Neural crest cell (in vitro differentiated cells): ENCODE results near the gene ADGRG1. TPM values are rescaled to one million over a fixed set of nuclear protein-coding genes. Genes with fewer than 3 reads are reported as not detected.

ENCODE experiments used
- DNase-seq: peaks from one replicate; pipeline ENCODE4 v3.0.0; 2021; ENCODE audit warnings: low read depth, mixed read lengths, low spot score
- H3K27ac Mint-ChIP-seq: one replicate; pipeline ENCODE4 v1.8.0; 2021; ENCODE audit warnings: mild to moderate bottlenecking, mixed read lengths; ENCODE audit not compliant: unreplicated experiment
- H3K27me3 Mint-ChIP-seq: 2 replicates; pipeline ENCODE4 v1.8.0; 2021; ENCODE audit warnings: low read depth, mild to moderate bottlenecking, mixed read lengths
- H3K36me3 Mint-ChIP-seq: 2 replicates; pipeline ENCODE4 v1.8.0; 2021; ENCODE audit warnings: low read depth, mild to moderate bottlenecking, mixed read lengths
- H3K4me1 Mint-ChIP-seq: 2 replicates; pipeline ENCODE4 v1.8.0; 2021; ENCODE audit warnings: mixed read lengths
- H3K4me3 Mint-ChIP-seq: one replicate; pipeline ENCODE4 v1.8.0; 2021; ENCODE audit warnings: mild to moderate bottlenecking, mixed read lengths
- H3K9me3 Mint-ChIP-seq: 2 replicates; pipeline ENCODE4 v1.8.0; 2021; ENCODE audit warnings: mixed read lengths
- total RNA-seq: library from RNA; stranded (reverse); gene quantifications from 2 replicates; pipeline ENCODE4 v1.2.1, GENCODE V29; 2021
- TF ChIP-seq, protein P1 (sequence below): fragments of 200-600 bp; sonication (generic); conservative IDR thresholded peaks from 2 replicates; pipeline ENCODE4 v1.5.0; 2021; ENCODE audit warnings: antibody characterized with exemption, mild to moderate bottlenecking

ADGRG1 gene
- total RNA-seq, 1 donor from 2014 or later = 58.5 TPM

DNA sequence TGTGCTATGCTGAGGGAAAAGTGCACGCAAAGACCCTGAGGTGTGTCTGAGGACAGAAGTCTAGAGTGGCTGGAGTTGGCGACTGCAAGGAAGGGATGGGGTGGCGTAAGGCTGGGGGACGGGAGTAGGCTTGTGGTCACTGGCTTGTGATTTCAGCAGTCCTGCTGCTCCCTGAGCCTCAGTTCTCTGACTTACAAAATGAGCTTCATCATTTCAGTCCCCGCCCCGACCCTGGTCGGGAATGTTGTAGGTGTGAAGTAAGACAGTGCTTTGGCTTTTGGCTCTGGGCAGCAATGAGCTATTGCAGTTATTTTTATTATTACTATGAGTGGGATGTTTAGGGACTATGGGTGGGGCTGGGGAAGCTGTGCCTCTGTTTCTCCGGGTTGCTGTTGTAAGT lies 8.6 kb downstream of the ADGRG1 start:
- H3K27me3 Mint-ChIP-seq = no peaks in the 10 kb centered on the region
- peak overlapping the region; percentile 97 for H3K27ac Mint-ChIP-seq
- DNase-seq = no peak
- H3K9me3 Mint-ChIP-seq = no peaks in the 10 kb centered on the region
- TF ChIP-seq, protein P1, sequence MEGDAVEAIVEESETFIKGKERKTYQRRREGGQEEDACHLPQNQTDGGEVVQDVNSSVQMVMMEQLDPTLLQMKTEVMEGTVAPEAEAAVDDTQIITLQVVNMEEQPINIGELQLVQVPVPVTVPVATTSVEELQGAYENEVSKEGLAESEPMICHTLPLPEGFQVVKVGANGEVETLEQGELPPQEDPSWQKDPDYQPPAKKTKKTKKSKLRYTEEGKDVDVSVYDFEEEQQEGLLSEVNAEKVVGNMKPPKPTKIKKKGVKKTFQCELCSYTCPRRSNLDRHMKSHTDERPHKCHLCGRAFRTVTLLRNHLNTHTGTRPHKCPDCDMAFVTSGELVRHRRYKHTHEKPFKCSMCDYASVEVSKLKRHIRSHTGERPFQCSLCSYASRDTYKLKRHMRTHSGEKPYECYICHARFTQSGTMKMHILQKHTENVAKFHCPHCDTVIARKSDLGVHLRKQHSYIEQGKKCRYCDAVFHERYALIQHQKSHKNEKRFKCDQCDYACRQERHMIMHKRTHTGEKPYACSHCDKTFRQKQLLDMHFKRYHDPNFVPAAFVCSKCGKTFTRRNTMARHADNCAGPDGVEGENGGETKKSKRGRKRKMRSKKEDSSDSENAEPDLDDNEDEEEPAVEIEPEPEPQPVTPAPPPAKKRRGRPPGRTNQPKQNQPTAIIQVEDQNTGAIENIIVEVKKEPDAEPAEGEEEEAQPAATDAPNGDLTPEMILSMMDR = no peak
- peaks cover 62% of the 10 kb centered on the region for H3K4me1 Mint-ChIP-seq
- no peaks in the 10 kb centered on the region for H3K36me3 Mint-ChIP-seq
- H3K4me3 Mint-ChIP-seq = peak overlapping the region; percentile 77

DNA sequence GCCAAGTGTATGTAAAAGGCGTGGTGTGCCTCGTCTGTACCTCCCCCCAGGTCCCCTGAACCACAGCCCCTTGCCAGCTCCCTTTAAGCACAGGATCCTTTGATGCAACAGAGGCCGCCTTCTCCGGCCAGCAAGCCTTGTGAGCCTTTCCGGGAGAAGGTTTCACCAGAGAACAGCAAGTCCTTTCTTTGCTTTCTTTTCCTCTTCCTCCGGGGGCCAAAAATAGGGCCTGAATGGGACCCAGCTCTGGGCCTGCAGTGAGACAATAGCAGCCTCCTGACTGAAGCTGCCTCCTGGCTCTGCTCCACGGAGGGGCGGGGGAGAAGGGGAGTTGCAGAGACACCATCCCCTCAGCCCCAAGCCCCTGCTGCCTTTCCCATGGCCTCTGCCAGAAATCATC lies 9.0 kb downstream of the ADGRG1 start:
- Mint-ChIP-seq H3K4me1 (peaks cover 63% of the 10 kb centered on the region), H3K4me3 (peak overlapping the region; percentile 77), H3K36me3 (no peaks in the 10 kb centered on the region), H3K27me3 (no peaks in the 10 kb centered on the region), H3K27ac (peak overlapping the region; percentile 97), H3K9me3 (no peaks in the 10 kb centered on the region)
- TF ChIP-seq, protein P1 = no peak
- DNase-seq = peak; percentile 58

DNA sequence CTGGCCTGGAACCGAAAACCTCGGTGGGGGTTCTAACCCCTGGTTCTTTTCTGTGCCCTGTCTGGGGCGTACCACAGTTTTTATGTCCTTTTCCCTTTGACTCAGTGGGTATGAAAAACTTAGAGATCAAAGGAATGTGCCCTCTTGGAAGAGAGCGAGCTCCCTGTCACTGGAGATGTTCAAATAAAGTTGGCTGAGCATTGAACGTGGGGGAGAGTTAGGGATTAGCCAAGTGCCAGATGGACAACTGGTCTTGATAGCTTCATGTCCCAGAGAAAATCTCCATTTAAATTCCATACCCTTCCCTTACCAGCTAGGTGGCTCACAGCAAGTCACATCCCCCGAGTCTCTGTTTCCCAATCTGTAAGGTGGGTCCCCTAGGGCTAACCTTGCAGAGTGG lies 9.5 kb downstream of the ADGRG1 start:
- H3K4me3 Mint-ChIP-seq = peak overlapping the region; percentile 77
- no peaks in the 10 kb centered on the region for H3K36me3 Mint-ChIP-seq
- TF ChIP-seq, protein P1 = no peak
- peaks cover 66% of the 10 kb centered on the region for H3K4me1 Mint-ChIP-seq
- DNase-seq = no peak
- H3K9me3 Mint-ChIP-seq = no peaks in the 10 kb centered on the region
- no peaks in the 10 kb centered on the region for H3K27me3 Mint-ChIP-seq
- H3K27ac Mint-ChIP-seq = peak overlapping the region; percentile 97

DNA sequence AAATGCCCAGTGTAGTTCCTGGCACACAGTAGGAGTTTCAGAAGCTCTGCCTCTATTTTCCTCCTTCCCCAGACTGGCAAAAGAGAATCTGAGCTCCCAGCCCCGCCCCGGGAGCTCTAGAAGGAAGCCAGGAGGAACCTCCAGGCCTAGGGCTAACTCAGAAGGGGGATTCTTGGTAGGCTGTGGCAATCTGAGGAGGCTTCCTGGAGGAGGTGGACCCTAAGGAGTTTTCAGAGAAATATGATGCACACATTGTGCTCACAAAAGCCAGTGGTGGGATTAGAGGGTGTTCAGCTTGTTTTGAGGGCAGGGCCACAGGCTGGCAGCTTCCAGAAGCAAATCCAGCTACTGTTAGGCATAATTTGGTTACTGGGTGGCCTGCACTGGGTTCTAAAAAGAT lies 10.0 kb downstream of the ADGRG1 start:
- Mint-ChIP-seq H3K36me3 (no peaks in the 10 kb centered on the region), H3K9me3 (no peaks in the 10 kb centered on the region), H3K27me3 (no peaks in the 10 kb centered on the region), H3K4me3 (peak overlapping the region; percentile 77), H3K27ac (peak overlapping the region; percentile 97), H3K4me1 (peaks cover 68% of the 10 kb centered on the region)
- TF ChIP-seq, protein P1 = no peak
- DNase-seq = no peak

DNA sequence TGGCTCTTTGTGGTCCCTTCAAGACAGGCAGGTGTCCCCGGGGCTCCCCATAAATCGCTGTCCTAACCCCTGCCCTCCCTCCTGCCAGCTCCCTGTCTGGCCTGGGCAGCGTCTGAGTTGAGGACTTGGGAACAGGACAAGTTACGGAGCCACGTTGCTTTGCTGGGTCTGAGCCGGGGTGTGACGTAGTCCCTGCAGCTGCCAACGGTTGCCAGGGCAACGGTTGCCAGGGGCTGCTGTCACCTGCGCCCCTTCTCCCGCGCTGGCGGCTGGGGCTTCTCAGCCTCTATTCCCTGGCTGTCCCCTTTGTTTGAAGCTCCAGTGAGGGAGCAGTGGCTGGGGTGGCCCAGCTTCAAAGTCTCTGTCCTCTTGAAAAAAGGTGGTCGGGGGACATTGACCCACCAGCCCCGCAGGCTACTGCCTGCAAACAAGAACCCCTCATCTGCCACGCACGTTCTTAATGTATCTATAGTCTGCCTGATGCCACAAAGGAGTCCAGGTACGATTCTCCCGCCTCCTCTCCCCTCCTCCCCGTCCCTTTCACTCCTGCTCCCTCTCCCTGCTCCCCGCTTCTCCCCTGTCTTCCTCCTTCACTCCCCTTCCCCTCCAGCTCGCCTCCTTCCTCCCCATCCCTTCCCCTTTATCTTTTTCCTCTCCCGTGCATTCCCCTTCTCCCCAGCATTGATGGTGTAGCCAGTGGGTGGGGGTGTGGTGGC lies 10.9 kb downstream of the ADGRG1 start:
- H3K4me1 Mint-ChIP-seq = peaks cover 67% of the 10 kb centered on the region
- H3K27ac Mint-ChIP-seq = peak overlapping the region; percentile 99
- peak; percentile 72 for DNase-seq
- H3K27me3 Mint-ChIP-seq = no peaks in the 10 kb centered on the region
- no peaks in the 10 kb centered on the region for H3K9me3 Mint-ChIP-seq
- peak overlapping the region; percentile 82 for H3K4me3 Mint-ChIP-seq
- no peaks in the 10 kb centered on the region for H3K36me3 Mint-ChIP-seq
- TF ChIP-seq, protein P1 = no peak
